ENCODE results near the gene VSIG1.

Gene VSIG1

DNA sequence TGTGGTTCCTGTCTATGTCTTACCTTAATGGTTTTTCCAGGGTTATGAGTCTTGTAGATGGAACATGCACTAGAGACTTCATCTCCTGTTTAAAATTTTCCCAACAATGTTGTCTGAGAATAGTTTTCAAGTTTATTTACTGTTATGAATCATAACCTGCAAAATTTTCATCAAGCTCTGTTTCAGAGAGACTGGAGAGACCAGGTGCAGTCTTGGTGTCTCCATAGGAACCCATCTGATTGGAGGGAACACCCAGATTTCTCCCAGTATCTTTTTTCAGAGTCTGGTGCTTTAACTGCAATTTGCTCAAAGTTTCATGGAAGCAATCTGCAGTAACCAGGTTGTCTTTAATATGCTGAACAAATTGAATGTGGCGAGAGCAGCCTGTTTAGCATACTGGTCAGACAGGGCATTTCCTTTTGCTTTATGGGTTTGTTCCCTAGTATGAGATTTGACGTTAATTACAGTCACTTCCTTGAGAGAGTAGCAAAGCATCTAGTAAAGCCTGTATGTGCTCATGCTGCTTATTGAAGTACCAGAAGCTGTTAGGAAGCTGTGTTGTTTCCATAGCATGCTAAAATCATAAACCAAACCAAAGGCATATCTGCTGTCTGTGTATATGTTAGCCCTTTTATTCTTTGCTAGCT is 18.8 kb upstream of the VSIG1 start:
- DNase-seq (ENCODE audit: low spot score): no peak
- H3K9me3 ChIP-seq (ENCODE audit: severe bottlenecking): no peaks in the 10 kb centered on the region
- TF ChIP-seq, protein P1, sequence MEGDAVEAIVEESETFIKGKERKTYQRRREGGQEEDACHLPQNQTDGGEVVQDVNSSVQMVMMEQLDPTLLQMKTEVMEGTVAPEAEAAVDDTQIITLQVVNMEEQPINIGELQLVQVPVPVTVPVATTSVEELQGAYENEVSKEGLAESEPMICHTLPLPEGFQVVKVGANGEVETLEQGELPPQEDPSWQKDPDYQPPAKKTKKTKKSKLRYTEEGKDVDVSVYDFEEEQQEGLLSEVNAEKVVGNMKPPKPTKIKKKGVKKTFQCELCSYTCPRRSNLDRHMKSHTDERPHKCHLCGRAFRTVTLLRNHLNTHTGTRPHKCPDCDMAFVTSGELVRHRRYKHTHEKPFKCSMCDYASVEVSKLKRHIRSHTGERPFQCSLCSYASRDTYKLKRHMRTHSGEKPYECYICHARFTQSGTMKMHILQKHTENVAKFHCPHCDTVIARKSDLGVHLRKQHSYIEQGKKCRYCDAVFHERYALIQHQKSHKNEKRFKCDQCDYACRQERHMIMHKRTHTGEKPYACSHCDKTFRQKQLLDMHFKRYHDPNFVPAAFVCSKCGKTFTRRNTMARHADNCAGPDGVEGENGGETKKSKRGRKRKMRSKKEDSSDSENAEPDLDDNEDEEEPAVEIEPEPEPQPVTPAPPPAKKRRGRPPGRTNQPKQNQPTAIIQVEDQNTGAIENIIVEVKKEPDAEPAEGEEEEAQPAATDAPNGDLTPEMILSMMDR (IDR thresholded peaks at IDR 0.05; ENCODE audit: poor library complexity, severe bottlenecking): no peak
- ATAC-seq (ENCODE audit: low read depth): no peak
- no peak overlapping the region for H3K4me3 ChIP-seq (ENCODE audit: severe bottlenecking)
- no peaks in the 10 kb centered on the region for H3K27me3 ChIP-seq (ENCODE audit: insufficient read depth, poor library complexity, severe bottlenecking)
- no peaks in the 10 kb centered on the region for H3K36me3 ChIP-seq (ENCODE audit: low read depth)
- H3K4me1 ChIP-seq (ENCODE audit: insufficient read depth, poor library complexity, severe bottlenecking): peaks cover 8% of the 10 kb centered on the region
- H3K27ac ChIP-seq (ENCODE audit: poor library complexity, severe bottlenecking): no peak overlapping the region

DNA sequence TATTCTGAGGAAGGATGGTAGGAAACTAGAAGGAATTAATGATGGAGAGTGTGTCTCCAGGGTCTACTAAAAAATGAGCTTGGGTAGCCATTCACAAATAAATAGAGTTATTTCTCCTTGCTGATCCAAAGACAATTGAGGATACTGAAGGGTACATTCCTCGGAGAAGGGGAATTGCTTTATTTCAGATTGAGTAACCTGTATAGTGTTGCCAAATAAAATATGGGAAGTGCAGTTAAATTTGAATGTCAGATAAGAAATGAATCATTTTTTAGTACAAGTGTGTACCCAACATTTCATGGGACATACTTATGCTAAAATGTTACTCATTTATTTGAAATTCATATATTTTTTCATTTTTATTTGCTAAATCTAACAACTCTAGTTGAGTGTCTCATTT is 16.0 kb upstream of the VSIG1 start:
- Histone ChIP-seq H3K4me1 (ENCODE audit: insufficient read depth, poor library complexity, severe bottlenecking) (no peaks in the 10 kb centered on the region), H3K4me3 (ENCODE audit: severe bottlenecking) (no peak overlapping the region), H3K27ac (ENCODE audit: poor library complexity, severe bottlenecking) (no peak overlapping the region), H3K9me3 (ENCODE audit: severe bottlenecking) (no peaks in the 10 kb centered on the region), H3K36me3 (ENCODE audit: low read depth) (no peaks in the 10 kb centered on the region), H3K27me3 (ENCODE audit: insufficient read depth, poor library complexity, severe bottlenecking) (no peaks in the 10 kb centered on the region)
- no peak for ATAC-seq (ENCODE audit: low read depth)
- DNase-seq (ENCODE audit: low spot score): no peak
- TF ChIP-seq, protein P1 (IDR thresholded peaks at IDR 0.05; ENCODE audit: poor library complexity, severe bottlenecking): no peak

GRCh38 chrX:108029928-108030711 is 14.7 kb upstream of the VSIG1 start:
- no peak overlapping the region for H3K27ac ChIP-seq (ENCODE audit: poor library complexity, severe bottlenecking)
- DNase-seq (ENCODE audit: low spot score): no peak
- TF ChIP-seq, protein P1 (IDR thresholded peaks at IDR 0.05; ENCODE audit: poor library complexity, severe bottlenecking): no peak
- H3K9me3 ChIP-seq (ENCODE audit: severe bottlenecking): no peaks in the 10 kb centered on the region
- no peaks in the 10 kb centered on the region for H3K4me1 ChIP-seq (ENCODE audit: insufficient read depth, poor library complexity, severe bottlenecking)
- H3K36me3 ChIP-seq (ENCODE audit: low read depth): no peaks in the 10 kb centered on the region
- no peak overlapping the region for H3K4me3 ChIP-seq (ENCODE audit: severe bottlenecking)
- no peaks in the 10 kb centered on the region for H3K27me3 ChIP-seq (ENCODE audit: insufficient read depth, poor library complexity, severe bottlenecking)
- ATAC-seq (ENCODE audit: low read depth): no peak

- H3K4me3 ChIP-seq (ENCODE audit: severe bottlenecking): no peak overlapping the region
- H3K9me3 ChIP-seq (ENCODE audit: severe bottlenecking): no peaks in the 10 kb centered on the region
- no peak for DNase-seq (ENCODE audit: low spot score)
- ATAC-seq (ENCODE audit: low read depth): no peak
- no peaks in the 10 kb centered on the region for H3K27me3 ChIP-seq (ENCODE audit: insufficient read depth, poor library complexity, severe bottlenecking)
- H3K36me3 ChIP-seq (ENCODE audit: low read depth): no peaks in the 10 kb centered on the region
- H3K4me1 ChIP-seq (ENCODE audit: insufficient read depth, poor library complexity, severe bottlenecking): peaks cover 13% of the 10 kb centered on the region
- H3K27ac ChIP-seq (ENCODE audit: poor library complexity, severe bottlenecking): no peak overlapping the region
- TF ChIP-seq, protein P1 (IDR thresholded peaks at IDR 0.05; ENCODE audit: poor library complexity, severe bottlenecking): no peak
Observed at GRCh38 chrX:108032944-108033343, 11.9 kb upstream of the VSIG1 start.

DNA sequence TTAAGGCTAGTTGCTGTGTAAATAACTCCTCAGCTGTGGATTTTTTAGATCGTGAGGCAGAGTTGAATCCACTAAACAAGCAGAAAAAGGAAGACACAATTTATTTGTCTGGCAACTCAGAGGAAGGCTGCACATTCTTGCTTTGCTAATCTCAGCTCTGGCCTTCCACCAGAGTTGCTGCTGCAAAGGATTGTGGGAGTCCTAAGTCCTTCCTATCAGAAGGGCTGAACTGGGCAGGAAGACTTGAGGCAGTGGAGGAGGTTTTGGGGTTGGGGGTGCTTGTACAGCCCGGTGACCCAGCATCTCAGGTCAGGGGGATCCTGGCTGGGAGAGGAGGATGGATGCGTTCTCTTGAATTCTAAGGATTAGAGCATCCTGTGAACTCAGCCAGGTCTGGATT is 11.0 kb upstream of the VSIG1 start:
- H3K27me3 ChIP-seq (ENCODE audit: insufficient read depth, poor library complexity, severe bottlenecking): no peaks in the 10 kb centered on the region
- peaks cover 13% of the 10 kb centered on the region for H3K4me1 ChIP-seq (ENCODE audit: insufficient read depth, poor library complexity, severe bottlenecking)
- no peaks in the 10 kb centered on the region for H3K9me3 ChIP-seq (ENCODE audit: severe bottlenecking)
- TF ChIP-seq, protein P1 (IDR thresholded peaks at IDR 0.05; ENCODE audit: poor library complexity, severe bottlenecking): no peak
- no peaks in the 10 kb centered on the region for H3K36me3 ChIP-seq (ENCODE audit: low read depth)
- DNase-seq (ENCODE audit: low spot score) (no peak), ATAC-seq (ENCODE audit: low read depth) (no peak)
- no peak overlapping the region for H3K27ac ChIP-seq (ENCODE audit: poor library complexity, severe bottlenecking)
- no peak overlapping the region for H3K4me3 ChIP-seq (ENCODE audit: severe bottlenecking)
